WI38 (cell line): ENCODE data around the gene NLRP3.
A peak's percentile ranks its signal among the peaks of the same experiment; 100 is the strongest.

Source experiments
- H3K4me3 ChIP-seq: 2 replicates; pipeline ENCODE4 v1.5.1; 2011; ENCODE audit warnings: low read depth, mild to moderate bottlenecking, control low read depth, low read length
- TF ChIP-seq, protein P1 (sequence below): IDR thresholded peaks from 2 replicates; pipeline ENCODE4 v1.5.1; 2012; ENCODE audit warnings: low read depth, mild to moderate bottlenecking, control low read depth, low read length

Gene NLRP3

GRCh38 chr1:247448107-247448791 is 32.3 kb downstream of the NLRP3 start:
- TF ChIP-seq, protein P1, sequence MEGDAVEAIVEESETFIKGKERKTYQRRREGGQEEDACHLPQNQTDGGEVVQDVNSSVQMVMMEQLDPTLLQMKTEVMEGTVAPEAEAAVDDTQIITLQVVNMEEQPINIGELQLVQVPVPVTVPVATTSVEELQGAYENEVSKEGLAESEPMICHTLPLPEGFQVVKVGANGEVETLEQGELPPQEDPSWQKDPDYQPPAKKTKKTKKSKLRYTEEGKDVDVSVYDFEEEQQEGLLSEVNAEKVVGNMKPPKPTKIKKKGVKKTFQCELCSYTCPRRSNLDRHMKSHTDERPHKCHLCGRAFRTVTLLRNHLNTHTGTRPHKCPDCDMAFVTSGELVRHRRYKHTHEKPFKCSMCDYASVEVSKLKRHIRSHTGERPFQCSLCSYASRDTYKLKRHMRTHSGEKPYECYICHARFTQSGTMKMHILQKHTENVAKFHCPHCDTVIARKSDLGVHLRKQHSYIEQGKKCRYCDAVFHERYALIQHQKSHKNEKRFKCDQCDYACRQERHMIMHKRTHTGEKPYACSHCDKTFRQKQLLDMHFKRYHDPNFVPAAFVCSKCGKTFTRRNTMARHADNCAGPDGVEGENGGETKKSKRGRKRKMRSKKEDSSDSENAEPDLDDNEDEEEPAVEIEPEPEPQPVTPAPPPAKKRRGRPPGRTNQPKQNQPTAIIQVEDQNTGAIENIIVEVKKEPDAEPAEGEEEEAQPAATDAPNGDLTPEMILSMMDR, result no peak
- H3K4me3 ChIP-seq, result peak overlapping the region; percentile 48

GRCh38 chr1:247451388-247452010 is 35.5 kb downstream of the NLRP3 start:
- TF ChIP-seq, protein P1, result no peak
- H3K4me3 ChIP-seq, result no peak overlapping the region

DNA sequence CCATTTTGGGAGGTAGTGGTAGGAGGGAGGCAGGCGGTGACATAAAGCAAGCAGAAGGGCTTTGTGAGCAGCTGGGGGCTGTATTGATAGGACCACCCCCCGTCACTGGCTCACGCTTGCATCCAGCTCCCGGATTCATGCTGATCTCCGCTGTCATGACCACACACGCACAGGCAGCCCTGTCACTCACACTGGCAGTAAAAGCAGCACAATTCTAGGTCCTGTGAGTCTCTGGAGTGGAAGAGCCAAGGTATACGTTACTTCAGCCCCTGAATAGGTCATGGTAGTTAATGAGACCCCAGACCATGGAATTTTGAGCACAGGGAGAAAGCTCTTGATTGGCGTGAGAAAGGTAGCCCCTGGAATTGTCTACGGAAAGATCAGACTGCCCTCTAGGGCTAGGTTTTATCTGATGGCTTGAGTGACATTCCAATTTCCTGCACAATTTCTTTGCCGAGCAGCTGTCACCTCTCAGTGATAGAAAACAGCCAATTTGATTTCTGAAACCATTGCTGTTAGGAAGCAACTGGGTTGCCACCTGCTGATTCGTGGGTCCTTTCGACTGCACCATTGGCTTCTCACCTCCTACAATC is 36.6 kb downstream of the NLRP3 start:
- TF ChIP-seq, protein P1, result no peak

GRCh38 chr1:247453245-247453644 is 37.3 kb downstream of the NLRP3 start:
- TF ChIP-seq, protein P1, result no peak
- no peak overlapping the region for H3K4me3 ChIP-seq

More for the DNA sequence above, 36.6 kb downstream of the NLRP3 start:
- H3K4me3 ChIP-seq, result no peak overlapping the region

GRCh38 chr1:247453997-247454396 is 38.0 kb downstream of the NLRP3 start:
- no peak overlapping the region for H3K4me3 ChIP-seq
- TF ChIP-seq, protein P1, result no peak

GRCh38 chr1:247456021-247456420 is 40.0 kb downstream of the NLRP3 start:
- TF ChIP-seq, protein P1, result no peak
- H3K4me3 ChIP-seq, result no peak overlapping the region
